AG04450 (cell line): ENCODE data around the gene RASGRP2. TPM values are rescaled to one million over a fixed set of nuclear protein-coding genes. Genes with fewer than 3 reads are reported as not detected.

Experiments used
- CTCF ChIA-PET: fragments of 300-600, 350-600 bp; formaldehyde crosslinking; extraction: SDS; loops from one replicate; lab custom pipeline; 2022; ENCODE audit warnings: antibody characterized with exemption, inconsistent platforms; lab: Charles Lee
- POLR2A ChIA-PET: fragments of 350-600 bp; formaldehyde crosslinking; extraction: SDS; loops from one replicate; lab custom pipeline; 2021; ENCODE audit warnings: antibody characterized with exemption, inconsistent platforms; lab: Yijun Ruan, JAX
- DNase-seq: peaks from one replicate; pipeline ENCODE4 v3.0.0-alpha.2; 2011; ENCODE audit warnings: low read depth, low spot score
- H3K27ac ChIP-seq: one replicate; pipeline ENCODE4 v1.5.1; 2012; ENCODE audit warnings: low read depth, low read length, control low read depth
- H3K27me3 ChIP-seq: one replicate; pipeline ENCODE4 v1.6.0; 2012; ENCODE audit warnings: low read length; ENCODE audit not compliant: control insufficient read depth, insufficient read depth
- H3K4me3 ChIP-seq: 2 replicates; pipeline ENCODE4 v1.5.1; 2011; ENCODE audit warnings: mild to moderate bottlenecking, low read depth, low read length, control low read depth
- H3K9me3 ChIP-seq: 2 replicates; pipeline ENCODE4 v1.5.1; 2012; ENCODE audit warnings: low read length; ENCODE audit not compliant: control insufficient read depth, insufficient read depth
- CTCF ChIP-seq: IDR thresholded peaks from 2 replicates; pipeline ENCODE4 v1.5.1; 2011; ENCODE audit warnings: low read depth, low read length, control low read depth, inconsistent platforms
- polyA plus RNA-seq: library from polyadenylated mRNA; depleted of rRNA; stranded (reverse); fragments of >200 nt; gene quantifications from 2 replicates; pipeline ENCODE4 v1.2.3, GENCODE V29; 2011

Gene RASGRP2
- polyA plus RNA-seq, 1 experiment: 0.43 TPM

- ChIA-PET CTCF (no interaction called here), POLR2A (no interaction called here)
- Histone ChIP-seq H3K27ac (no peak overlapping the region), H3K9me3 (no peaks in the 10 kb centered on the region; the same call in 1 of the 2 replicates), H3K4me3 (no peak overlapping the region), H3K27me3 (peaks cover 2% of the 10 kb centered on the region)
- TF ChIP-seq CTCF: no peak
- no peak for DNase-seq
These were observed 7.6 kb upstream of the RASGRP2 start for GRCh38 chr11:64751580-64751979.

DNA sequence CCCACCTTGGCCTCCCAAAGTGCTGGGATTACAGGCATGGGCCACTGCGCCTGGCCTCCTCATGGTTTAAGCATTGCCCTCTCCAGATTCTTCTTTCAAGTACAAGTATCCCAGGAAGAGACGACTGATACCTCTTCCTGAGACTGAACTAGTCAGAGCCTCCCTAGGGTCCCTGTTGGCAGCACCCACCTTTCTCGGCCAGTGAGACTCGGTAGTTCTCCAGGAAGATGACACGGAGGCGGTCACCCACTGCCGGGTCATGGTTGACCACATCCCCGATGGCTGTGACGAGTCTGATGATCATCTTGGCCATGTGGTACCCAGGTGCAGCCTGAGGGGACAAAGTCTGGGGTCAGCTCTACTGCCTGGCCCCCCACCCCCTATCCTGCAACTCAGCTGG lies 7.2 kb upstream of the RASGRP2 start:
- TF ChIP-seq CTCF: no peak
- CTCF ChIA-PET: no interaction called here
- POLR2A ChIA-PET: no interaction called here

GRCh38 chr11:64750361-64751054 lies 6.6 kb upstream of the RASGRP2 start:
- no peak overlapping the region for H3K4me3 ChIP-seq
- TF ChIP-seq CTCF: no peak
- H3K27me3 ChIP-seq: peaks cover 12% of the 10 kb centered on the region
- H3K9me3 ChIP-seq: no peaks in the 10 kb centered on the region; the same call in 1 of the 2 replicates
- CTCF ChIA-PET: no interaction called here
- no peak for DNase-seq
- no peak overlapping the region for H3K27ac ChIP-seq
- POLR2A ChIA-PET: no interaction called here

More for the DNA sequence above, 7.2 kb upstream of the RASGRP2 start:
- no peaks in the 10 kb centered on the region; the same call in 1 of the 2 replicates for H3K9me3 ChIP-seq
- no peak for DNase-seq
- peaks cover 7% of the 10 kb centered on the region for H3K27me3 ChIP-seq
- no peak overlapping the region for H3K4me3 ChIP-seq
- H3K27ac ChIP-seq: no peak overlapping the region

GRCh38 chr11:64747961-64748665 lies 4.2 kb upstream of the RASGRP2 start:
- ChIA-PET POLR2A (interaction anchor here (0.7 to 1.1 kb wide), 2 partner anchors 9 to 13 kb away, joined by 3 read pairs; no protein-coding TSS in a partner anchor), CTCF (interaction anchor here (0.6 to 1.0 kb wide), 2 partner anchors 260 to 447 kb away, joined by 4 to 6 read pairs; no protein-coding TSS in a partner anchor)
- DNase-seq: peak; percentile 8
- peaks cover 3% of the 10 kb centered on the region; the same call in 1 of the 2 replicates for H3K9me3 ChIP-seq
- H3K4me3 ChIP-seq: no peak overlapping the region
- peaks cover 31% of the 10 kb centered on the region for H3K27me3 ChIP-seq
- H3K27ac ChIP-seq: peak overlapping the region; percentile 83
- no peak for TF ChIP-seq CTCF

GRCh38 chr11:64746486-64746885 lies 2.5 kb upstream of the RASGRP2 start:
- Histone ChIP-seq H3K9me3 (peaks cover 4% of the 10 kb centered on the region; the same call in 1 of the 2 replicates), H3K4me3 (no peak overlapping the region), H3K27me3 (peaks cover 46% of the 10 kb centered on the region), H3K27ac (no peak overlapping the region)
- POLR2A ChIA-PET: no interaction called here
- DNase-seq: no peak
- no peak for TF ChIP-seq CTCF
- CTCF ChIA-PET: no interaction called here
